GM12864 (cell line): ENCODE results near the gene CCNYL1.

Source experiments
- DNase-seq: peaks from one replicate; pipeline ENCODE4 v3.0.0-alpha.2; 2011; ENCODE audit warnings: low read depth
- H3K4me3 ChIP-seq: 2 replicates; pipeline ENCODE4 v1.5.1; 2011; ENCODE audit warnings: mild to moderate bottlenecking, low read depth, low read length, control low read depth
- TF ChIP-seq, protein P1 (sequence below): IDR thresholded peaks from 2 replicates; pipeline ENCODE4 v1.5.1; 2011; ENCODE audit warnings: low read depth, mild to moderate bottlenecking, moderate library complexity, low read length, control low read depth, inconsistent platforms; ENCODE audit errors: missing control alignments

The CCNYL1 gene

GRCh38 chr2:207767461-207768167 lies 56.2 kb downstream of the CCNYL1 start:
- DNase-seq, result no peak
- TF ChIP-seq, protein P1, sequence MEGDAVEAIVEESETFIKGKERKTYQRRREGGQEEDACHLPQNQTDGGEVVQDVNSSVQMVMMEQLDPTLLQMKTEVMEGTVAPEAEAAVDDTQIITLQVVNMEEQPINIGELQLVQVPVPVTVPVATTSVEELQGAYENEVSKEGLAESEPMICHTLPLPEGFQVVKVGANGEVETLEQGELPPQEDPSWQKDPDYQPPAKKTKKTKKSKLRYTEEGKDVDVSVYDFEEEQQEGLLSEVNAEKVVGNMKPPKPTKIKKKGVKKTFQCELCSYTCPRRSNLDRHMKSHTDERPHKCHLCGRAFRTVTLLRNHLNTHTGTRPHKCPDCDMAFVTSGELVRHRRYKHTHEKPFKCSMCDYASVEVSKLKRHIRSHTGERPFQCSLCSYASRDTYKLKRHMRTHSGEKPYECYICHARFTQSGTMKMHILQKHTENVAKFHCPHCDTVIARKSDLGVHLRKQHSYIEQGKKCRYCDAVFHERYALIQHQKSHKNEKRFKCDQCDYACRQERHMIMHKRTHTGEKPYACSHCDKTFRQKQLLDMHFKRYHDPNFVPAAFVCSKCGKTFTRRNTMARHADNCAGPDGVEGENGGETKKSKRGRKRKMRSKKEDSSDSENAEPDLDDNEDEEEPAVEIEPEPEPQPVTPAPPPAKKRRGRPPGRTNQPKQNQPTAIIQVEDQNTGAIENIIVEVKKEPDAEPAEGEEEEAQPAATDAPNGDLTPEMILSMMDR, result no peak
- H3K4me3 ChIP-seq, result no peak overlapping the region; the same call in 1 of the 2 replicates

DNA sequence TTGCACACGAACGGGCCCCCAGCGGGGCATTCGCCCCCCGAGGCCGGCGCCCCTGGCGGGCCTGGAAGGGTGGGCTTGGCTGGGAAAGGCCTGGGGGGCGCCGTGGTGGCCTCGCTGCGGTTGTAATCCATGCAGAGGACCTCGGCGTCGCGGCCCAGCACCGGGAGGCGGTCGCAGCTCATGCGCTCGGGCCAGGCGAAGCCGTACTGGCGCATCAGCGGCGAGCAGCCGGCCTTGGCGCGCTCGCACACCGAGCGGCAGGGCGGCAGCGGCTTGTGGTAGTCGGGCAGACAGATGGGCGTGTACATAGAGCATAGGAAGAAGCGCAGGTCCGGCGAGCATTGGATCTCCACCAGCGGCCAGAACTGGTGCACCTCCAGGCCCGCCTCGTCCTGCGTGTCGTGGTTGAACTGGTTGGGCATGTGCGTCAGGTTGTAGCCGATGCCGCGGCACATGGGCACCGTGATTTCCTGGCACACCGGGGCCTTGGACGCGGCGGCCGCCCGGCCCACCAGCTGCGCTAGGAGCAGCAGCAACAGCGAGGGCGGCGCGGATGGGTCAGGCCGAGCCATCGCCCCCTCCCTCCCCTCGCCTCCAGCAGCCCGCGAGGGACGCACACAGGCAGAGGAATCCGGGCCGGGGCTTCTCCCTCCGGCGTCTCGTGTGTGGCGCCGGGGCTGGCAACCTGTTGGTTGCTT lies 56.9 kb downstream of the CCNYL1 start:
- peak overlapping the region; percentile 75 for H3K4me3 ChIP-seq
- TF ChIP-seq, protein P1, result no peak
- DNase-seq, result no peak

- no peak for DNase-seq
- TF ChIP-seq, protein P1, result no peak
- peak overlapping the region; percentile 75 for H3K4me3 ChIP-seq
Measured at GRCh38 chr2:207768866-207769596, 57.6 kb downstream of the CCNYL1 start.

DNA sequence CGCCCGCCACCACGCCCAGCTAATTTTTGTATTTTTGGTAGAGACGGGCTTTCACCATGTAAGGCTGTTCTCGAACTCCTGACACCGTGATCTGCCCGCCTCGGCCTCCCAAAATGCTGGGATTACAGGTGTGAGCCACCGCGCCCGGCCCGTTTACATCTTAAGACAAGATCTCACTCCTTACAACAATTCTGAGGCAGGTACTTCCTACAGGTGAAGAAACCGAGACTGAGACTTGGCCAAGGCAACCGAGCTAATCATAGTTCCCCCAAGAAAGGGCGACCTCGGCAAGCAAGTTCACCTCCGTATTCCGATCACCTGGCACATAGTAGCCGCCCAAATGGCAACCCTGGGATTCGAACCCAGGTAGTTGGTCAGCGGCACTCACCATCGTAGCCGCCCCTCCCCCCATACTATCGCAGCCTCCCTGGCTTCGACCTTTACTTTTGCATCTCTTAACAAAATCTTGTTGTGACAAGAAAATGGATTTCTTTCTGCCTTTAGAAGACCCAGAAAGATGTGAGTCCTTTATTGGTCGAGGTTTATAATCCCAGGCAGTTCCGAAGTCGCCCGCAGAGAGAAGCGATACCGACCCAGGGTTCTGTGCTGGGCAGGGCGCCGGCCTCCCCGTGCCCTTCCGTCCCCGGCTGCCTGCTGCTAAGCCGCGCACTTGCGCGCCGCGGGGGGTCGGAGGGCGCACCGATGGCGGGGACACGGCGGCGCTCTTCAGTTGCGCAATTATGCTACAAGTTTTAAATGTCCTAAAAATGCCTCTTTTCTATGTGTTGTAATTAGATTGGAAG lies 59.4 kb downstream of the CCNYL1 start:
- TF ChIP-seq, protein P1, result no peak
- H3K4me3 ChIP-seq, result peak overlapping the region; percentile 75
- no peak for DNase-seq

- TF ChIP-seq, protein P1, result no peak
- no peak overlapping the region for H3K4me3 ChIP-seq
- no peak for DNase-seq
Measured at GRCh38 chr2:207771421-207771820, 60.0 kb downstream of the CCNYL1 start.

- TF ChIP-seq, protein P1, result no peak
- DNase-seq, result no peak
- H3K4me3 ChIP-seq, result no peak overlapping the region
Measured at GRCh38 chr2:207772081-207772843, 60.8 kb downstream of the CCNYL1 start.
